Transverse colon (tissue), 4 donors: ENCODE results near the gene PKDCC. TPM values are rescaled to one million over a fixed set of nuclear protein-coding genes. Genes with fewer than 3 reads are reported as not detected.
A peak's percentile ranks its signal among the peaks of the same experiment; 100 is the strongest.

Experiments
- DNase-seq: peaks from one replicate; pipeline ENCODE4 v3.0.0-alpha.2; 2019
- H3K27ac ChIP-seq, 4 donors: fragments of 200-600 bp; sonication (generic); 2 replicates each; pipeline ENCODE4 v1.5.1; 2016 to 2018; ENCODE audit warnings: inconsistent platforms in 4 of 4
- H3K27me3 ChIP-seq: fragments of 200-600 bp; sonication (generic); 2 replicates; pipeline ENCODE4 v1.5.1; 2017; ENCODE audit warnings: inconsistent platforms
- H3K36me3 ChIP-seq, 4 donors: fragments of 200-600 bp; sonication (generic); 2 replicates each; pipeline ENCODE4 v1.5.1; 2017 to 2019; ENCODE audit warnings: inconsistent platforms in 4 of 4
- H3K4me1 ChIP-seq, 4 donors: fragments of 200-600 bp; sonication (generic); 2 replicates each; pipeline ENCODE4 v1.5.1; 2017 to 2020; ENCODE audit warnings: inconsistent platforms in 4 of 4
- H3K4me3 ChIP-seq, 4 donors: fragments of 200-600 bp; sonication (generic); 1 replicate in 1 of 4; 2 replicates in 3 of 4; pipeline versions ENCODE4 v1.5.1 to v1.6.1; 2017 to 2019; ENCODE audit warnings: inconsistent platforms in 4 of 4
- H3K9me3 ChIP-seq, 2 donors: fragments of 200-600 bp; sonication (generic); 2 replicates each; pipeline ENCODE4 v1.5.1; 2017 to 2019; ENCODE audit warnings: inconsistent platforms in 2 of 2
- CTCF ChIP-seq, 5 experiments: fragments of 200-600 bp in 3 of 5; fragments of 450-650 bp in 2 of 5; sonication (generic) in 3 of 5; IDR thresholded peaks; 1 replicate in 2 of 5; 2 replicates in 3 of 5; pipeline ENCODE4 v1.5.1; 2016 to 2017; ENCODE audit warnings: antibody characterized with exemption in 5 of 5, inconsistent platforms in 3 of 5, mild to moderate bottlenecking in 2 of 5, moderate library complexity in 1 of 5
- EP300 ChIP-seq: sonication (generic); formaldehyde crosslinking; IDR thresholded peaks from one replicate; pipeline ENCODE4 v1.6.1; 2017; ENCODE audit warnings: antibody characterized with exemption, low read depth
- POLR2A ChIP-seq: fragments of 450-650 bp; IDR thresholded peaks from one replicate; pipeline ENCODE4 v1.6.1; 2016; ENCODE audit warnings: antibody characterized with exemption, mild to moderate bottlenecking, moderate library complexity
- POLR2AphosphoS5 ChIP-seq, 3 donors: sonication (generic); formaldehyde crosslinking; IDR thresholded peaks; one replicate each; pipeline ENCODE4 v1.6.1; 2016; ENCODE audit warnings: antibody characterized with exemption in 3 of 3
- WGBS, 2 donors: methylation state at CpG; one replicate each; pipeline ENCODE4 v1.1.5; 2018; ENCODE audit warnings: low coverage in 1 of 2; 5-methylcytosine and 5-hydroxymethylcytosine counted together
- in situ Hi-C, 4 donors: fragments of 200-750 bp; cut with MboI; loops; one replicate each; pipeline versions ENCODE4 v1.15.0 to v1.15.1; 2017; ENCODE audit warnings: low sequenced_read_pairs in 3 of 4, low pct_ligation_motif_present in 1 of 4, low pct_unique_long_range_greater_than_20kb in 1 of 4
- intact Hi-C: fragments of 100-400 bp; cut with DNase I; formaldehyde crosslinking; loops from one replicate; pipeline ENCODE4 v1.15.1; 2023; ENCODE audit warnings: low total_unique reads
- total RNA-seq, 4 donors: library from RNA; depleted of rRNA; stranded (reverse); fragments of >200 nt; gene quantifications; one replicate each; pipeline ENCODE4 v1.1.0, GENCODE V29; 2016

The PKDCC gene
- total RNA-seq, 4 donors from 2014 or later: 60.6 to 108 (median 74.6) TPM

GRCh38 chr2:42105330-42106256 is 57.8 kb downstream of the PKDCC start:
- intact Hi-C loops: no loop called here
- Histone ChIP-seq H3K4me1 (peaks cover 0 to 29% (median 8%) of the 10 kb centered on the region in 4 donors), H3K27me3 (no peaks in the 10 kb centered on the region), H3K36me3 (no peaks in the 10 kb centered on the region), H3K4me3 (no peak overlapping the region), H3K9me3 (no peaks in the 10 kb centered on the region), H3K27ac (peak overlapping the region; percentile 55 to 74 (median 65))
- WGBS, 2 donors: 52% methylated on average over 14 of the region's 14 CpGs; no CpG with 5 or more reads in 1 of the 2 donors
- TF ChIP-seq POLR2AphosphoS5 (IDR thresholded peaks at IDR 0.05) (no peak), POLR2A (no peak), EP300 (no peak), CTCF (IDR thresholded peaks at IDR 0.05) (no peak)
- DNase-seq: peak; percentile 67
- in situ Hi-C loops: loop anchor here in 1 of 4 donors (25.0 kb wide), 1 partner anchor 232 kb away; no protein-coding TSS in a partner anchor

GRCh38 chr2:42106257-42106816 is 58.5 kb downstream of the PKDCC start:
- intact Hi-C loops: no loop called here
- Histone ChIP-seq H3K36me3 (no peaks in the 10 kb centered on the region), H3K27ac (peak overlapping the region; percentile 55 to 74 (median 65)), H3K4me1 (peaks cover 0 to 28% (median 3%) of the 10 kb centered on the region in 4 donors), H3K4me3 (no peak overlapping the region), H3K9me3 (no peaks in the 10 kb centered on the region), H3K27me3 (no peaks in the 10 kb centered on the region)
- no peak for TF ChIP-seq POLR2A
- no peak for TF ChIP-seq EP300
- no peak for TF ChIP-seq CTCF (IDR thresholded peaks at IDR 0.05)
- no peak for TF ChIP-seq POLR2AphosphoS5 (IDR thresholded peaks at IDR 0.05)
- DNase-seq: no peak
- 72 to 78% methylated on average over 5 to 10 of the region's 10 CpGs for WGBS, 2 donors
- in situ Hi-C loops: loop anchor here in 1 of 4 donors (25.0 kb wide), 1 partner anchor 231 kb away; no protein-coding TSS in a partner anchor

GRCh38 chr2:42107249-42108042 is 59.6 kb downstream of the PKDCC start:
- 89 to 94% methylated on average over 4 of the region's 4 CpGs for WGBS, 2 donors
- Histone ChIP-seq H3K9me3 (no peaks in the 10 kb centered on the region), H3K4me1 (peaks cover 0 to 20% (median 0%) of the 10 kb centered on the region in 4 donors), H3K27ac (peak overlapping the region in 1 of 4 donors; percentile 73), H3K27me3 (no peaks in the 10 kb centered on the region), H3K36me3 (no peaks in the 10 kb centered on the region), H3K4me3 (no peak overlapping the region)
- in situ Hi-C loops (loop anchor here in 1 of 4 donors (25.0 kb wide), 1 partner anchor 230 kb away; no protein-coding TSS in a partner anchor), intact Hi-C loops (no loop called here)
- no peak for DNase-seq
- TF ChIP-seq POLR2AphosphoS5 (IDR thresholded peaks at IDR 0.05) (no peak), CTCF (IDR thresholded peaks at IDR 0.05) (no peak), EP300 (no peak), POLR2A (no peak)

Other genes starting within 250 kb of the PKDCC start
- 10 to 100 TPM; 49.7 to 91.5 (median 67.5) TPM for gene EML4, start 121.3 kb downstream of the PKDCC start, total RNA-seq